Measurements from ENCODE around the gene RTCB.

RTCB gene

DNA sequence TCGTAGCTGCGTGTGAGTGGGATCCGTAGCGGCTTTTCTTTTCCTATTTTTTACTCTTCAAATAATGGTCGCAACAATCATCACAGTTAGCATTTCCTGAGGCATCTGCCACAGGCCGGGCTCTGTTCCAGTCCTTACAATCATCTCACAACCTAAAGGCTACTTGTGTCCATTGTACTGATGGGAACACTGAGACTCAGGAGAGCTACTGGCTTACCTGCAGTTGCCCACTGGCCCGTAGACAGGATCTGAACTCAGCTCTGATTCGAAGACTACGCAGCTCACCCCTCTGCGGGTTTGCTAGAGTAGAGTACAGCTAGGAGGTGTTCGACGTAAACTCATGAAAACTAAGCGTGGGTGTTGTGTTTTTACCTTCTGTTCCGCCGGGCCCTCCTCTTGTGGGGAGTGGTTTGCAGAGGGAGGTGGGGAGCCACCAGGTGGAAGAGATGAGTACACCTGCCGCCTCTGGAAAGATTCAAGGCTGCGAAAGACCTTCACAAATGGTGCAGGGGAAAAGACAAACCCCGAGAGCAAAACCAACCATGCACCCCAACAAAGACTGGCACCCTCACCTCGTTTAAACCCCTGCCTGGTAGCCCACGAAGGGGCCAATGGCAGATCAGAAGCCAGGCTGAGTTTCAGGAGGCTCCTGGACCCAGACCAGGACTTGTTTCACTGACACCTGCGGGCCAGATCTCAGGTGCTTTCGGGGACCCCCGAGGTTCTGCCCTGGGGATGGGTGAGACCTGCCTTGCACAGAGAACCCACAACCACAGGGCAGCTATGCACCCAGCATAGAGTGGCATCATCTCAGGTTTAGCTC lies 72.6 kb downstream of the RTCB start:
- no peak for DNase-seq (ENCODE audit: low spot score)

DNA sequence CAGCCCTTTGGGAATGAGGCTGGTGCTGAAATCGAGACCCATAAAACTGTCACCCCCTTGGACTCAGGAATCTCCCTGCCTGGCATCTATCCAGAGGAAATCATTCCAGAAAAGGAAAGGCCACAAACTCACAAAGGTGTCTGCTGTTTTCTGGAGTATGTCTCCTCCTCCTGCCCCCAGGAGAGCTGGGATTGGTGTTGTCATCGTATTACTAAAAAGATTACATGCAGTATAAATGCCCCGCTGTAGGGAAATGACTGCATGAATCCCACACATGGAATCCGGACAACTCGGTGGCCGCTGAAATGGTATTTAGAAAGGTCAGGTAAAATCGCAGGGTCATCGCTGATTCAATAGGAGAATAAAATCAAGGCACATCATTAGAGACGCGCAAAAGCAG lies 73.3 kb downstream of the RTCB start:
- no peak for DNase-seq (ENCODE audit: low spot score)
